IMR-90 (cell line): ENCODE data around the gene HFM1. TPM values are rescaled to one million over a fixed set of nuclear protein-coding genes. Genes with fewer than 3 reads are reported as not detected.
A peak's percentile ranks its signal among the peaks of the same experiment; 100 is the strongest.

Source experiments
- ATAC-seq: fragments of 200-7000 bp; cut with Tn5 transposase; 2 replicates; pipeline ENCODE4 v1.9.1; 2020; ENCODE audit warnings: low read depth, mild to moderate bottlenecking, moderate library complexity
- BruUV-seq: library from RNA; stranded (reverse); fragments of 400-500 nt; replicated peaks from 2 replicates; lab custom pipeline; 2021; lab: Mats Ljungman, UMichigan
- CTCF ChIA-PET: fragments of 300-600 bp; formaldehyde crosslinking; extraction: SDS; loops from one replicate; lab custom pipeline; 2021; ENCODE audit warnings: antibody characterized with exemption; lab: Yijun Ruan, JAX
- POLR2A ChIA-PET: fragments of 300-600 bp; sonication (Branson Sonifier 250); formaldehyde crosslinking; loops from one replicate; lab custom pipeline; 2022; ENCODE audit warnings: antibody characterized with exemption; ENCODE audit not compliant: unreplicated experiment; lab: Charles Lee
- DNase-seq: peaks from one replicate; pipeline ENCODE4 v3.0.0; 2013
- H2AFZ ChIP-seq: replicated peaks from 2 replicates; pipeline ENCODE3; 2013; ENCODE audit warnings: low read length, mild to moderate bottlenecking; ENCODE audit not compliant: poor library complexity
- H2AK5ac ChIP-seq: 2 replicates; pipeline ENCODE4 v1.6.1; 2013; ENCODE audit warnings: low read depth, low read length, inconsistent platforms
- H2AK9ac ChIP-seq: replicated peaks from 2 replicates; pipeline ENCODE3; 2013; ENCODE audit warnings: mild to moderate bottlenecking, low read depth, low read length, moderate library complexity; ENCODE audit not compliant: poor library complexity
- H2BK120ac ChIP-seq: 2 replicates; pipeline ENCODE4 v1.6.1; 2013; ENCODE audit warnings: low read depth, low read length, inconsistent platforms
- H2BK15ac ChIP-seq: 3 replicates; pipeline ENCODE4 v1.6.1; 2013; ENCODE audit warnings: low read depth, low read length, inconsistent platforms
- H2BK20ac ChIP-seq: 2 replicates; pipeline ENCODE4 v1.6.1; 2013; ENCODE audit warnings: low read depth, mild to moderate bottlenecking, inconsistent platforms, low read length, moderate library complexity
- H2BK5ac ChIP-seq: 2 replicates; pipeline ENCODE4 v1.6.1; 2013; ENCODE audit warnings: mild to moderate bottlenecking, low read depth, low read length, inconsistent platforms; ENCODE audit not compliant: poor library complexity, severe bottlenecking
- H3K14ac ChIP-seq: replicated peaks from 2 replicates; pipeline ENCODE4 v1.6.1; 2013; ENCODE audit warnings: low read depth, low read length, inconsistent platforms
- H3K18ac ChIP-seq: 2 replicates; pipeline ENCODE4 v1.6.1; 2013; ENCODE audit warnings: low read depth, low read length, control low read depth
- H3K23ac ChIP-seq: 2 replicates; pipeline ENCODE4 v1.6.1; 2013; ENCODE audit warnings: low read depth, low read length, inconsistent platforms
- H3K27ac ChIP-seq: 2 replicates; pipeline ENCODE4 v1.5.1; 2013; ENCODE audit warnings: mild to moderate bottlenecking, control low read depth, low read length; ENCODE audit not compliant: insufficient read depth
- H3K27me3 ChIP-seq: 2 replicates; pipeline ENCODE4 v1.6.1; 2013; ENCODE audit warnings: low read length; ENCODE audit not compliant: control insufficient read depth, insufficient read depth
- H3K36me3 ChIP-seq: 2 replicates; pipeline ENCODE4 v1.6.1; 2013; ENCODE audit warnings: low read length, mixed read lengths; ENCODE audit not compliant: control insufficient read depth, insufficient read depth
- H3K4ac ChIP-seq: 2 replicates; pipeline ENCODE4 v1.6.1; 2013; ENCODE audit warnings: low read depth, low read length, inconsistent platforms
- H3K4me1 ChIP-seq: 2 replicates; pipeline ENCODE4 v1.6.1; 2013; ENCODE audit warnings: low read length, mixed read lengths; ENCODE audit not compliant: control insufficient read depth, insufficient read depth
- H3K4me2 ChIP-seq: 2 replicates; pipeline ENCODE4 v1.6.1; 2013; ENCODE audit warnings: low read depth, mild to moderate bottlenecking, control low read depth, low read length, moderate library complexity
- H3K4me3 ChIP-seq: 2 replicates; pipeline ENCODE4 v1.5.1; 2013; ENCODE audit warnings: low read depth, mild to moderate bottlenecking, control low read depth, low read length, moderate library complexity; ENCODE audit not compliant: insufficient read depth
- H3K56ac ChIP-seq: 2 replicates; pipeline ENCODE4 v1.6.1; 2013; ENCODE audit warnings: low read length, inconsistent platforms; ENCODE audit not compliant: insufficient read depth; ENCODE audit errors: extremely low read depth
- H3K79me1 ChIP-seq, 2 experiments: 2 replicates each; pipeline ENCODE4 v1.6.1; 2013; ENCODE audit warnings: low read length in 2 of 2, inconsistent platforms in 1 of 2, low read depth in 1 of 2
- H3K9ac ChIP-seq: 2 replicates; pipeline ENCODE4 v1.6.1; 2013; ENCODE audit warnings: low read depth, low read length, control low read depth
- H3K9me1 ChIP-seq: 2 replicates; pipeline ENCODE4 v1.6.1; 2013; ENCODE audit warnings: low read length, inconsistent platforms; ENCODE audit not compliant: insufficient read depth
- H3K9me3 ChIP-seq: 2 replicates; pipeline ENCODE4 v1.6.1; 2013; ENCODE audit warnings: low read length; ENCODE audit not compliant: control insufficient read depth, insufficient read depth
- H4K20me1 ChIP-seq: 2 replicates; pipeline ENCODE4 v1.6.1; 2013; ENCODE audit warnings: low read length, inconsistent platforms; ENCODE audit not compliant: insufficient read depth
- H4K5ac ChIP-seq: 2 replicates; pipeline ENCODE4 v1.6.1; 2013; ENCODE audit warnings: mild to moderate bottlenecking, low read depth, low read length, control low read depth
- H4K8ac ChIP-seq, 2 experiments: 2 replicates each; pipeline ENCODE4 v1.6.1; 2013; ENCODE audit warnings: low read depth in 2 of 2, low read length in 2 of 2, control low read depth in 1 of 2, inconsistent platforms in 1 of 2
- H4K91ac ChIP-seq: 2 replicates; pipeline ENCODE4 v1.6.1; 2013; ENCODE audit warnings: low read depth, low read length, inconsistent platforms; ENCODE audit not compliant: insufficient read depth
- BHLHE40 ChIP-seq: fragments of 150-350 bp; IDR thresholded peaks from 2 replicates; pipeline ENCODE4 v1.6.1; 2016; ENCODE audit warnings: mild to moderate bottlenecking, low read depth, low read length
- CHD1 ChIP-seq: IDR thresholded peaks from 2 replicates; pipeline ENCODE4 v1.6.1; 2012; ENCODE audit warnings: low read depth, low read length, improper control_type of control experiment
- FOS ChIP-seq: fragments of 150-350 bp; IDR thresholded peaks from 2 replicates; pipeline ENCODE4 v1.6.1; 2016; ENCODE audit warnings: low read depth, low read length
- MAFK ChIP-seq: IDR thresholded peaks from 2 replicates; pipeline ENCODE4 v1.6.1; 2012; ENCODE audit warnings: low read depth, low read length, improper control_type of control experiment
- MAZ ChIP-seq: IDR thresholded peaks from 2 replicates; pipeline ENCODE4 v1.6.1; 2012; ENCODE audit warnings: low read depth, mild to moderate bottlenecking, low read length, improper control_type of control experiment, moderate library complexity, borderline replicate concordance
- MXI1 ChIP-seq: IDR thresholded peaks from 2 replicates; pipeline ENCODE4 v1.6.1; 2012; ENCODE audit warnings: low read depth, mild to moderate bottlenecking, low read length, moderate library complexity, borderline replicate concordance
- NFE2L2 ChIP-seq: fragments of 150-350 bp; IDR thresholded peaks from 2 replicates; pipeline ENCODE4 v1.6.1; 2016; ENCODE audit warnings: low read depth, mild to moderate bottlenecking, low read length
- POLR2A ChIP-seq: IDR thresholded peaks from 2 replicates; pipeline ENCODE4 v1.6.1; 2012; ENCODE audit warnings: mild to moderate bottlenecking, low read depth, low read length
- RAD21 ChIP-seq: IDR thresholded peaks from 2 replicates; pipeline ENCODE4 v1.6.1; 2012; ENCODE audit warnings: low read length, improper control_type of control experiment
- SMC3 ChIP-seq: fragments of 150-350 bp; IDR thresholded peaks from 2 replicates; pipeline ENCODE4 v1.6.1; 2016; ENCODE audit warnings: low read depth, mild to moderate bottlenecking, antibody characterized with exemption, low read length, moderate library complexity
- WGBS, 2 experiments: methylation state at CpG; one replicate each; pipeline versions ENCODE4 v1.1.5 to v1.1.7; 2013; ENCODE audit warnings: missing lambda C conversion rate in 2 of 2; ENCODE audit not compliant: insufficient read length in 1 of 2; ENCODE audit errors: extremely low coverage in 2 of 2; 5-methylcytosine and 5-hydroxymethylcytosine counted together
- dilution Hi-C: fragments of 300-500 bp; cut with HindIII; formaldehyde crosslinking; loops from one replicate; pipeline ENCODE4 v1.14.3; 2018; ENCODE audit warnings: low sequenced_read_pairs; ENCODE audit not compliant: unreplicated experiment
- in situ Hi-C: fragments of 300-500 bp; cut with MboI; formaldehyde crosslinking; loops from 3 replicates; pipeline ENCODE4 v1.14.3; 2019; ENCODE audit warnings: low sequenced_read_pairs, inconsistent platforms, mixed read lengths
- intact Hi-C: fragments of 100-400 bp; cut with micrococcal nuclease; formaldehyde crosslinking; loops from 2 replicates; pipeline ENCODE4 v1.10.0; 2022
- polyA plus RNA-seq, 3 experiments: library from polyadenylated mRNA; depleted of rRNA; stranded (reverse); fragments of >200 nt; gene quantifications; 2 replicates each; pipeline ENCODE4 v1.2.3, GENCODE V29; 2012; ENCODE audit warnings: low replicate concordance in 1 of 3
- total RNA-seq: library from RNA; depleted of rRNA; stranded (reverse); fragments of >200 nt; gene quantifications from 2 replicates; pipeline ENCODE4 v1.2.3, GENCODE V29; 2012
- TF ChIP-seq, protein P1 (sequence below): fragments of 150-350 bp; IDR thresholded peaks from 2 replicates; pipeline ENCODE4 v1.6.1; 2017; ENCODE audit warnings: mild to moderate bottlenecking, antibody characterized with exemption, low read length, low read depth
- TF ChIP-seq, protein P2 (sequence below): fragments of 150-350 bp; IDR thresholded peaks from 2 replicates; pipeline ENCODE4 v1.6.1; 2016; ENCODE audit warnings: low read depth, mild to moderate bottlenecking, low read length, moderate library complexity, borderline replicate concordance
- TF ChIP-seq, protein P3 (sequence below): conservative IDR thresholded peaks from 2 replicates; pipeline ENCODE4 v1.5.1; 2012; ENCODE audit warnings: mild to moderate bottlenecking, low read depth, low read length, improper control_type of control experiment

HFM1 gene
- total and polyA plus RNA-seq, 2 of the 4 experiments (the other 2 are of a cell fraction) = 0.15 to 0.18 TPM

DNA sequence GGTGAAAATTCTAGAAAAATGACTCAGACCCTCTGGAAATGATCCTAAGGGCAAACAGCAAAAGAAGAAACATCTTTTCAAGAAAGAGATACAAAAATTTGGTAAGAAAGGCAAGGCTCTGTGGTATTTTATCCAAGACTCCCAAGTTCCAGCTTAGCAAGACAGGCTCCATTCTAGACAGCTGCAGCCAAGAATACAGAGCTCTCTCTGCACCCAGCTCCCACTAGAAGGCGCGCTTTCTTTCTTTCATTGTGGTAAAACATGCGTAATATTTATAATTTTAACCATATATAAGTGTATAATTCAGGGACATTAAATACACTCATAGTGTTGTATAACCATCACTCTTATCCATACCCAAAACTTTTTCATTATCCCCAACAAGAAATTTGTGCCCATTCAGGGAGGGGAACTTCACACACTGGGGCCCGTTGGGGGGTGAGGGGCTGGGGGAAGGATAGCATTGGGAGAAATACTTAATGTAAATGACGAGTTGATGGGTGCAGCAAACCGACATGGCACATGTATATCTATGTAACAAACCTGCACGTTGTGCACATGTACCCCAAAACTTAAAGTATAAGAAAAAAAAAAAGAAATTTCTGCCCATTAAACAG, 2.2 kb upstream of the HFM1 start:
- no peaks in the 10 kb centered on the region for H4K20me1 ChIP-seq
- ATAC-seq (no peak), DNase-seq (no peak)
- H3K9me1 ChIP-seq = no peaks in the 10 kb centered on the region
- no peaks in the 10 kb centered on the region for H3K79me1 ChIP-seq
- no peak overlapping the region for H3K18ac ChIP-seq
- H4K5ac ChIP-seq = no peak overlapping the region
- no peak overlapping the region for H2BK5ac ChIP-seq
- intact Hi-C loops (no loop called here), in situ Hi-C loops (no loop called here), dilution Hi-C loops (no loop called here)
- no peak overlapping the region for H2AK5ac ChIP-seq
- H3K27me3 ChIP-seq = peaks cover 3% of the 10 kb centered on the region
- H4K8ac ChIP-seq = no peak overlapping the region
- H2BK20ac ChIP-seq = no peak overlapping the region
- BruUV-seq = no TSS peak
- H3K56ac ChIP-seq = no peak overlapping the region
- H3K14ac ChIP-seq = no peak overlapping the region
- no peak overlapping the region for H3K23ac ChIP-seq
- ChIA-PET POLR2A (no interaction called here), CTCF (interaction anchor here (0.6 kb wide), 1 partner anchor 12 kb away, joined by 3 read pairs; no protein-coding TSS in a partner anchor)
- H3K4me3 ChIP-seq = no peak overlapping the region
- H3K9me3 ChIP-seq = no peaks in the 10 kb centered on the region
- H3K4ac ChIP-seq = no peak overlapping the region
- no peaks in the 10 kb centered on the region for H3K4me1 ChIP-seq
- no peak overlapping the region for H3K9ac ChIP-seq
- WGBS, 2 experiments = no CpG with 5 or more reads among the region's 7 CpGs
- no peak overlapping the region for H2BK15ac ChIP-seq
- TF ChIP-seq BHLHE40 (no peak), RAD21 (no peak), CHD1 (no peak), NFE2L2 (no peak), SMC3 (peak; percentile 14; the same call in 1 of the 2 replicates), MAZ (no peak), MAFK (no peak), FOS (no peak), MXI1 (no peak), POLR2A (no peak)
- TF ChIP-seq, protein P1, sequence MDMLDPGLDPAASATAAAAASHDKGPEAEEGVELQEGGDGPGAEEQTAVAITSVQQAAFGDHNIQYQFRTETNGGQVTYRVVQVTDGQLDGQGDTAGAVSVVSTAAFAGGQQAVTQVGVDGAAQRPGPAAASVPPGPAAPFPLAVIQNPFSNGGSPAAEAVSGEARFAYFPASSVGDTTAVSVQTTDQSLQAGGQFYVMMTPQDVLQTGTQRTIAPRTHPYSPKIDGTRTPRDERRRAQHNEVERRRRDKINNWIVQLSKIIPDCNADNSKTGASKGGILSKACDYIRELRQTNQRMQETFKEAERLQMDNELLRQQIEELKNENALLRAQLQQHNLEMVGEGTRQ = no peak
- TF ChIP-seq, protein P2, sequence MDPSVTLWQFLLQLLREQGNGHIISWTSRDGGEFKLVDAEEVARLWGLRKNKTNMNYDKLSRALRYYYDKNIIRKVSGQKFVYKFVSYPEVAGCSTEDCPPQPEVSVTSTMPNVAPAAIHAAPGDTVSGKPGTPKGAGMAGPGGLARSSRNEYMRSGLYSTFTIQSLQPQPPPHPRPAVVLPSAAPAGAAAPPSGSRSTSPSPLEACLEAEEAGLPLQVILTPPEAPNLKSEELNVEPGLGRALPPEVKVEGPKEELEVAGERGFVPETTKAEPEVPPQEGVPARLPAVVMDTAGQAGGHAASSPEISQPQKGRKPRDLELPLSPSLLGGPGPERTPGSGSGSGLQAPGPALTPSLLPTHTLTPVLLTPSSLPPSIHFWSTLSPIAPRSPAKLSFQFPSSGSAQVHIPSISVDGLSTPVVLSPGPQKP = no peak
- TF ChIP-seq, protein P3, sequence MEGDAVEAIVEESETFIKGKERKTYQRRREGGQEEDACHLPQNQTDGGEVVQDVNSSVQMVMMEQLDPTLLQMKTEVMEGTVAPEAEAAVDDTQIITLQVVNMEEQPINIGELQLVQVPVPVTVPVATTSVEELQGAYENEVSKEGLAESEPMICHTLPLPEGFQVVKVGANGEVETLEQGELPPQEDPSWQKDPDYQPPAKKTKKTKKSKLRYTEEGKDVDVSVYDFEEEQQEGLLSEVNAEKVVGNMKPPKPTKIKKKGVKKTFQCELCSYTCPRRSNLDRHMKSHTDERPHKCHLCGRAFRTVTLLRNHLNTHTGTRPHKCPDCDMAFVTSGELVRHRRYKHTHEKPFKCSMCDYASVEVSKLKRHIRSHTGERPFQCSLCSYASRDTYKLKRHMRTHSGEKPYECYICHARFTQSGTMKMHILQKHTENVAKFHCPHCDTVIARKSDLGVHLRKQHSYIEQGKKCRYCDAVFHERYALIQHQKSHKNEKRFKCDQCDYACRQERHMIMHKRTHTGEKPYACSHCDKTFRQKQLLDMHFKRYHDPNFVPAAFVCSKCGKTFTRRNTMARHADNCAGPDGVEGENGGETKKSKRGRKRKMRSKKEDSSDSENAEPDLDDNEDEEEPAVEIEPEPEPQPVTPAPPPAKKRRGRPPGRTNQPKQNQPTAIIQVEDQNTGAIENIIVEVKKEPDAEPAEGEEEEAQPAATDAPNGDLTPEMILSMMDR = 0 out of 2 replicates have a peak, but pooled peaks have one; percentile 26
- no peak overlapping the region for H4K91ac ChIP-seq
- H3K27ac ChIP-seq = no peak overlapping the region
- H2AK9ac ChIP-seq = no peak overlapping the region
- H2BK120ac ChIP-seq = no peak overlapping the region
- H2AFZ ChIP-seq = no peak overlapping the region
- H3K36me3 ChIP-seq = no peaks in the 10 kb centered on the region
- no peak overlapping the region for H3K4me2 ChIP-seq
